Measurements from ENCODE around the gene SERPINI2. TPM values are rescaled to one million over a fixed set of nuclear protein-coding genes. Genes with fewer than 3 reads are reported as not detected.
"Not testable (repeated sequence)": the region's sequence is repeated elsewhere in the genome, so short reads cannot be mapped to it uniquely, and the experiment has no call there.

Gene SERPINI2
- total RNA-seq, 1 experiment from 2014 or later = not detected

DNA sequence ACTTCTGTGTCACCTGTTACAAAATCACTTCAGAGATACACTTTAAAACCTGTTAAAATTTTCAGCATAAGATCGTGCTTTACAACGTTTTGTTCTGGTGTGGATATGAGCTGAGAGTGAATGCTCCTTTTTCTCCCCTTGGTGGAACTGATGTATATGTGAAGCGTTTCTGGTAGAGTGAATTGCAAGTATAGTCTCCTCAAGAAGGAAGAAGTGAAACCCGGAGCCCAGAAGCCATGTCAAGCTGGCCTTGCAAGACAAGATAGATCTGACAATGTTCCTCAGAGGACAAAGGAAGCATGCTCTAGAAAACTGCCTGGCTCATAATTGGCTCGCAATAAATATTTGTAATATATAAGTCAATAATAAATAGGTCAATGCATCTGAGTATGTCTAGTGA, 23.6 kb downstream of the SERPINI2 start:
- no peak for DNase-seq (ENCODE audit: low read depth)

- no peak for DNase-seq (ENCODE audit: low read depth)
These were observed 28.4 kb downstream of the SERPINI2 start for GRCh38 chr3:167445491-167445890.

- DNase-seq (ENCODE audit: low read depth) = no peak
These were observed 32.6 kb downstream of the SERPINI2 start for GRCh38 chr3:167441256-167441655.

GRCh38 chr3:167437428-167438139, 36.3 kb downstream of the SERPINI2 start:
- DNase-seq (ENCODE audit: low read depth) = no peak

GRCh38 chr3:167426962-167427361, 46.9 kb downstream of the SERPINI2 start:
- DNase-seq (ENCODE audit: low read depth) = not testable (repeated sequence)

DNA sequence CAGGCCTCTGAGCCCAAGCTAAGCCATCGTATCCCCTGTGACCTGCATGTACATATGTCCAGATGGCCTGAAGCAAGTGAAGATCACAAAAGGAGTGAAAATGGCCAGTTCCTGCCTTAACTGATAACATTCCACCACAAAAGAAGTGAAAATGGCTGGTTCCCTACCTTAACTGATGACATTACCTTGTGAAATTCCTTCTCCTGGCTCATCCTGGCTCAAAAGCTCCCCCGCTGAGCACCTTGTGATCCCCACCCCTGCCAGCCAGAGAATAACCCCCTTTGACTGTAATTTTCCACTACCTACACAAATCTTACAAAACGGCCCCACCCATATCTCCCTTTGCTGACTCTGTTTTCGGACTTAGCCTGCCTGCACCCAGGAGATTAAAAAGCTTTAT, 51.4 kb downstream of the SERPINI2 start:
- not testable (repeated sequence) for DNase-seq (ENCODE audit: low read depth)

DNA sequence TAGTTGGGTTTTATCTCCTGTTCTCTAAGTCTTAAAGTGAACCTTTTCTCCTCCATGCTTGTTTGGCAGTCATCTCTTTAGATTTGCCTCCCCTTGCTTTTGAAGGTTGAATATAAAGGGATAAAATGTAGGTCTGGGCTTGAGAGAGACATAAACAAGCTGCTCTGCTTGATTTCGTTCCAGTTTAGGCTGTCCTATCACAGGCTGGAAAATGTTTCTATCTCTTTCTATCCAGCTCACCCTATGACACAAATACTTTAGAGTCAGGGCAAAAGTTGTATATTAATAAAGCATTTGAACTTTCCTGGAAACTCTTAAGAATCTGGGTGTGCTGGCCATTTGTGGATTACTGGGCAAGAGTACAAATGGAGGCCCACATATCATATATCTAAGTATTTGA, 64.2 kb downstream of the SERPINI2 start:
- DNase-seq (ENCODE audit: low read depth) = no peak

GRCh38 chr3:167406876-167407492, 66.9 kb downstream of the SERPINI2 start:
- peak; percentile 19 for DNase-seq (ENCODE audit: low read depth)

GRCh38 chr3:167397826-167398225, 76.0 kb downstream of the SERPINI2 start:
- no peak for DNase-seq (ENCODE audit: low read depth)

DNA sequence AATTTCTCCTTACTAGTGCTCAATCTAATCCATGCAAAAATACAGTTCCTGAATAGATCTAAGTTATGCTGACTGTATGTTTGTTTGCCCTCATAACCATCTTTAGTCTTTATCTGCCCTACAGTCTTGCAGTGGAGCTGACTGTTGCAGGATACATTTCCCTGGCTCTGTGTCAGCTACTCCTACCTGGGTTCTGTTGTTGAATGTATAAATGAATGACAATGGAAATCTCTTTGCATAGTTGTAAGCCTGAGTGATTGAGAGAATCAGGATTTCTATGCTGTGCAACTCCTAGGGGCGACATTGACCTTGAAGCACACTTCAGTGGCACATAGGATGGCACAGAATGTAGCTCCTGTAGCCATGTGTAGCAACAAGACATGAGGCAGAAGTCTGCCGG, 77.8 kb downstream of the SERPINI2 start:
- DNase-seq (ENCODE audit: low read depth) = no peak

DNA sequence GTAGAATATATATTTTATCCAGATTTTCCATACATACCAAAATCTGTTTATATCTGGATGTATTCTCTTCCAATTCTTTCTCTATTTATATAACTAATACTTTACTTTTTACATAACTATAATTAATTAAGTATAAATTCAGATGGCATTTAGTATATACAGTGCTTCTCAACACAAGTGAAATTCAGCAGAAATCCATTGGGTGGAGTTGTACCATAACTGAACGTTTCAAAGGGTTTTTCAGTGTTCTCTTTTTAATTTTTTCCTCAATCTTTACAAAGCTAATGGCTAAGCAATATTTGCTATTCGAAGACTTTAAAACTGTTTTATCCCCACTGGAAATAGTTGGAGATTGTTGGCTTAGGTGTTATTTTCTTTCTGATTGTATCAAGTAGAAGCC, 79.8 kb downstream of the SERPINI2 start:
- DNase-seq (ENCODE audit: low read depth) = no peak

Other genes with a start within 250 kb of the SERPINI2 start
- gene ZBBX, start 93.7 kb downstream of the SERPINI2 start, total RNA-seq (2014; rRNA removed; shearing (Covaris generic)) = not detected in 2 replicates
- 0.12 TPM in 1 of 2 replicates, not detected in the other for gene WDR49, start 179.9 kb upstream of the SERPINI2 start, total RNA-seq (2014; rRNA removed; shearing (Covaris generic))